ENCODE data around the gene SF3B6. TPM values are rescaled to one million over a fixed set of nuclear protein-coding genes. Genes with fewer than 3 reads are reported as not detected.
A peak's percentile ranks its signal among the peaks of the same experiment; 100 is the strongest.

Gene SF3B6
- total RNA-seq, 1 donor from 2014 or later: 89.5 TPM

GRCh38 chr2:24121469-24121868 lies 45.3 kb upstream of the SF3B6 start:
- no peak for DNase-seq (ENCODE audit: extremely low spot score, unreplicated experiment)
- Mint-ChIP-seq H3K4me3 (ENCODE audit: unreplicated experiment) (no peak overlapping the region), H3K36me3 (ENCODE audit: unreplicated experiment) (peaks cover 2% of the 10 kb centered on the region), H3K27me3 (ENCODE audit: unreplicated experiment) (no peaks in the 10 kb centered on the region), H3K9me3 (ENCODE audit: unreplicated experiment) (no peaks in the 10 kb centered on the region), H3K27ac (ENCODE audit: unreplicated experiment) (no peak overlapping the region), H3K4me1 (ENCODE audit: unreplicated experiment) (peaks cover 23% of the 10 kb centered on the region)
- TF ChIP-seq CTCF (IDR thresholded peaks at IDR 0.05): no peak

DNA sequence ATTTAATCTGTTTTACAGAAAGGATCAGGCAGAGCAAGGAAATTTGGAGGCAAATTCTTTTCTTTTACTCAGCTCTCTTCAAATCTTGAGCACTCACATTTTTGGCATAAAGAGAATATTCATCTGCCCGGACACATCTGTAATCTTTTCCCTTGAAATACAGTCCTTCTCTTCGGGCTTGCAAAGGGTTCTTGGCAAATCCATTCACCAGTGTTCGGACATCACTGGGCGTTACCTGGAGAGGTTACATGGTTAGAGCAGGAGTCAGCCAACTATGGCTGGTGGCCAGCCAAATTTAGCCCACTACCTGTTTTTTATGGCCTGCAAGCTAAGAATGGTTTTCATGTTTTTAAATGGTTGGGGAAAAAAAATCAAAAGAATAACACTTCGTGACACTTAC lies 44.9 kb upstream of the SF3B6 start:
- no peaks in the 10 kb centered on the region for H3K9me3 Mint-ChIP-seq (ENCODE audit: unreplicated experiment)
- no peaks in the 10 kb centered on the region for H3K27me3 Mint-ChIP-seq (ENCODE audit: unreplicated experiment)
- H3K36me3 Mint-ChIP-seq (ENCODE audit: unreplicated experiment): peaks cover 2% of the 10 kb centered on the region
- no peak overlapping the region for H3K27ac Mint-ChIP-seq (ENCODE audit: unreplicated experiment)
- DNase-seq (ENCODE audit: extremely low spot score, unreplicated experiment): no peak
- peaks cover 23% of the 10 kb centered on the region for H3K4me1 Mint-ChIP-seq (ENCODE audit: unreplicated experiment)
- no peak overlapping the region for H3K4me3 Mint-ChIP-seq (ENCODE audit: unreplicated experiment)
- TF ChIP-seq CTCF (IDR thresholded peaks at IDR 0.05): no peak

DNA sequence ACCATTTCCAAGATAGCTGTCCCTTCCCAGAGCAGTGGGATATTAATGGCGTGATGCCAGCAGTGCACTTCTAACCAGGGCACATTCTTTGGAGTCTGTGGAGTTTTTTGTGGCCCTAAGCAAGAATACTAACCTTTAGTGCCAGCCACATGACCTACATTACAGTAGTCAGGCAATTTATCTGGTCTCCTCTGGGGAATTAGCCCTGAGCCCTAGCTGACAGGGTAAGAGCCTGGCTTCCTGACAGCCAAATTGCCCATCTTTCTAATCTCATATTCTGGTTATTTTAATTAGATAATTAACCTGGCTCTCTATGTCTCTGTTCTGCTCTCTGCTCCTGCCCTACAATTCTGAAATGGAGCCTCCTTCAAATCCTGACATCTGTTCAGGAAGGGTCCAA lies 41.8 kb upstream of the SF3B6 start:
- H3K4me3 Mint-ChIP-seq (ENCODE audit: unreplicated experiment): no peak overlapping the region
- H3K27ac Mint-ChIP-seq (ENCODE audit: unreplicated experiment): no peak overlapping the region
- no peaks in the 10 kb centered on the region for H3K27me3 Mint-ChIP-seq (ENCODE audit: unreplicated experiment)
- H3K9me3 Mint-ChIP-seq (ENCODE audit: unreplicated experiment): peaks cover 4% of the 10 kb centered on the region
- no peak for TF ChIP-seq CTCF (IDR thresholded peaks at IDR 0.05)
- no peak for DNase-seq (ENCODE audit: extremely low spot score, unreplicated experiment)
- peaks cover 11% of the 10 kb centered on the region for H3K36me3 Mint-ChIP-seq (ENCODE audit: unreplicated experiment)
- H3K4me1 Mint-ChIP-seq (ENCODE audit: unreplicated experiment): peaks cover 9% of the 10 kb centered on the region

DNA sequence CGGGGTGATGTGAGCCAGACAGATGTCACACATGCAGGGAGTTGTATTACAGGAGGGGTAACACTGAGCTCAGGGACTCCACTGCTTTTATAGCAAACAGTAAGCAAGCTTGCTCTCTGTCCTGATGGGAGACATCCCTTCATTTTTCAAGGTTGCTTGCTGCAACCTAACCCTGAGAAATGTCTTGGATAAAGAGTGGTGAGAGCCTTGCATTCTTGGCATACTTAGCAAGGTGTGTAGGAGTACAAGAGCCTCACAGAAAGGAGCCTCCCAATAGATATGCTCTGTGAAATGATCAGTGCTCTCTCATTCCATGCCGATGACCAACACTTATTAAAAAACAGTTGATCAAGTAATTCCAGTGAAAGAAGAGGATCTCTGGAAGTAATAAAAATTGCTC lies 38.9 kb upstream of the SF3B6 start:
- no peak for DNase-seq (ENCODE audit: extremely low spot score, unreplicated experiment)
- H3K9me3 Mint-ChIP-seq (ENCODE audit: unreplicated experiment): peaks cover 4% of the 10 kb centered on the region
- no peak overlapping the region for H3K27ac Mint-ChIP-seq (ENCODE audit: unreplicated experiment)
- no peak overlapping the region for H3K4me3 Mint-ChIP-seq (ENCODE audit: unreplicated experiment)
- H3K27me3 Mint-ChIP-seq (ENCODE audit: unreplicated experiment): no peaks in the 10 kb centered on the region
- TF ChIP-seq CTCF (IDR thresholded peaks at IDR 0.05): no peak
- peaks cover 9% of the 10 kb centered on the region for H3K36me3 Mint-ChIP-seq (ENCODE audit: unreplicated experiment)
- peaks cover 11% of the 10 kb centered on the region for H3K4me1 Mint-ChIP-seq (ENCODE audit: unreplicated experiment)

GRCh38 chr2:24111407-24111901 lies 35.3 kb upstream of the SF3B6 start:
- TF ChIP-seq CTCF (IDR thresholded peaks at IDR 0.05): no peak
- Mint-ChIP-seq H3K27me3 (ENCODE audit: unreplicated experiment) (no peaks in the 10 kb centered on the region), H3K9me3 (ENCODE audit: unreplicated experiment) (peaks cover 24% of the 10 kb centered on the region), H3K4me3 (ENCODE audit: unreplicated experiment) (no peak overlapping the region), H3K4me1 (ENCODE audit: unreplicated experiment) (peaks cover 11% of the 10 kb centered on the region), H3K36me3 (ENCODE audit: unreplicated experiment) (peaks cover 14% of the 10 kb centered on the region), H3K27ac (ENCODE audit: unreplicated experiment) (peak overlapping the region; percentile 6)
- no peak for DNase-seq (ENCODE audit: extremely low spot score, unreplicated experiment)

All from osteocyte (in vitro differentiated cells).